Ishikawa (cell line): ENCODE measurements around the gene ASIC2.
A peak's percentile ranks its signal among the peaks of the same experiment; 100 is the strongest.

Source experiments
- CEBPB ChIP-seq: IDR thresholded peaks from 2 replicates; pipeline ENCODE4 v1.6.1; 2012
- CREB1 ChIP-seq: IDR thresholded peaks from 2 replicates; pipeline ENCODE4 v1.6.1; 2012; ENCODE audit warnings: low read depth
- EGR1 ChIP-seq: IDR thresholded peaks from 2 replicates; pipeline ENCODE4 v1.6.1; 2012
- EP300 ChIP-seq: IDR thresholded peaks from 2 replicates; pipeline ENCODE4 v1.6.1; 2012; ENCODE audit warnings: borderline replicate concordance
- FOXM1 ChIP-seq: IDR thresholded peaks from 2 replicates; pipeline ENCODE4 v1.6.1; 2012; ENCODE audit warnings: low read depth, borderline replicate concordance
- NFIC ChIP-seq: IDR thresholded peaks from 2 replicates; pipeline ENCODE4 v1.6.1; 2012
- RAD21 ChIP-seq: IDR thresholded peaks from 2 replicates; pipeline ENCODE4 v1.6.1; 2012; ENCODE audit warnings: low read depth
- REST ChIP-seq: IDR thresholded peaks from 2 replicates; pipeline ENCODE4 v1.6.1; 2012; ENCODE audit warnings: low read depth, mild to moderate bottlenecking
- TAF1 ChIP-seq: IDR thresholded peaks from 2 replicates; pipeline ENCODE4 v1.6.1; 2012; ENCODE audit warnings: low read depth, mild to moderate bottlenecking
- TCF12 ChIP-seq: IDR thresholded peaks from 2 replicates; pipeline ENCODE4 v1.6.1; 2012; ENCODE audit warnings: low read depth
- TEAD4 ChIP-seq: IDR thresholded peaks from 2 replicates; pipeline ENCODE4 v1.6.1; 2012
- USF1 ChIP-seq: IDR thresholded peaks from 2 replicates; pipeline ENCODE4 v1.6.1; 2012
- YY1 ChIP-seq: IDR thresholded peaks from 2 replicates; pipeline ENCODE4 v1.6.1; 2012; ENCODE audit warnings: low read depth
- ZBTB7A ChIP-seq: IDR thresholded peaks from 2 replicates; pipeline ENCODE4 v1.6.1; 2012; ENCODE audit warnings: low read depth
- TF ChIP-seq, protein P1 (sequence below): IDR thresholded peaks from 2 replicates; pipeline ENCODE4 v1.6.1; 2012

ASIC2 gene

DNA sequence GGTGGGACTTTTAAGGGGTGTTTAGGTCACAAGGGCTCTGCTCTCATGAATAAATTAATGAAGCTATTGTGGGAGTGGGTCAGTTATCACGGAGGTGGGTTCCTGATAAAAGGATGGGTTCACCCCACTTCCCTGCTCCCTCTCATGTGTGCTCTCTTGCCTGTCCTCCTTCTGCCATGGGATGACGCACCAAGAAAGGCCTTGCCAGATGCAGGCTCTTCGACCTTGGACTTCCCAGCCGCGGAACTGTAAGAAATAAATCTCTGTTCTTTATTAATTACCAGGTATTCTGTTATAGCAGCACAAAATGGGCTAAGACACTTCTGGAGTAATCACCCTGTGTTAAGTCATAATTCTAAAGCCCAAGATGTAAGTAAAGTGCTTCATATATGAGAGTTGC is 141.5 kb downstream of the ASIC2 start:
- TF ChIP-seq NFIC (no peak), TEAD4 (no peak), CEBPB (no peak), CREB1 (no peak), ZBTB7A (no peak), EGR1 (no peak), EP300 (no peak), TCF12 (no peak), RAD21 (no peak), USF1 (no peak), FOXM1 (no peak), REST (no peak), YY1 (no peak), TAF1 (no peak)
- TF ChIP-seq, protein P1, sequence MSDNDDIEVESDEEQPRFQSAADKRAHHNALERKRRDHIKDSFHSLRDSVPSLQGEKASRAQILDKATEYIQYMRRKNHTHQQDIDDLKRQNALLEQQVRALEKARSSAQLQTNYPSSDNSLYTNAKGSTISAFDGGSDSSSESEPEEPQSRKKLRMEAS: no peak

GRCh38 chr17:33145941-33146340 is 147.2 kb downstream of the ASIC2 start:
- no peak for TF ChIP-seq FOXM1
- TF ChIP-seq TAF1: no peak
- TF ChIP-seq TCF12: no peak
- no peak for TF ChIP-seq TEAD4
- TF ChIP-seq NFIC: no peak
- TF ChIP-seq REST: no peak
- TF ChIP-seq EP300: no peak
- no peak for TF ChIP-seq YY1
- no peak for TF ChIP-seq USF1
- no peak for TF ChIP-seq RAD21
- TF ChIP-seq, protein P1: no peak
- no peak for TF ChIP-seq ZBTB7A
- no peak for TF ChIP-seq CREB1
- no peak for TF ChIP-seq EGR1
- no peak for TF ChIP-seq CEBPB

- TF ChIP-seq EP300: no peak
- TF ChIP-seq TCF12: no peak
- no peak for TF ChIP-seq CREB1
- no peak for TF ChIP-seq CEBPB
- no peak for TF ChIP-seq TAF1
- TF ChIP-seq REST: no peak
- no peak for TF ChIP-seq ZBTB7A
- no peak for TF ChIP-seq FOXM1
- no peak for TF ChIP-seq USF1
Observed at GRCh38 chr17:33144837-33145236, 148.3 kb downstream of the ASIC2 start.

DNA sequence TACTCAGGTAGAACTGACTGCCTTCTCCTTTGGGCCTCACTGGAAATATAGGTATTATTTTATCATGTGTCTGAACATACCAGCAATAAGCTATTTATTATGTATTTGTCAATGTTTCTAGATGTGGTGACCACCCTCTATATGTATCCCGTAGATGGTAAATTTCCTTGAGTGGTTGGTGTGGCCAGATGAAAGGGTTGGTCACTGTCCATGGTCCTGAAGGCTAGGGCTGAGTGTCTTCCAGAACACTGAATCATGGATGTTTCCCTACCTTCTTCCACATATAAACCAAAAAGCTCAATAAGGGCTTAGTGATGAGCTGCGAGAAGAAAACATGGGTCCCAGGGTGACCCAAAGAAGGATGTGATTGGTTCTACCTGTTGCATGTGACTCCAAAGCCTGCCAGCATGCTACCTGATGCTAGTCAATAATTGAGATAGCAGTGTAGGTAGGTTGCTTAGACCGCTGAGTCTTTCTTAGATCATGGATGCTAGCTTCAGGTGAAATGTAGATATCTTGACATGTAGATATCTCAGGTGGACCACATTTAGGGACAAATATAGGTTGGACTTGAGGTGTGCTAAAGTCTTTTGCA is 150.3 kb downstream of the ASIC2 start:
- peak; percentile 91 for TF ChIP-seq REST
- no peak for TF ChIP-seq EGR1
